Liver (tissue), 3 donors: ENCODE data around the gene ACTN1.

Experiments
- CTCF ChIP-seq: fragments of 150-350 bp; IDR thresholded peaks from 2 replicates; pipeline ENCODE4 v1.5.1; 2017; ENCODE audit warnings: improper control_type of control experiment, low read depth, low read length; ENCODE audit not compliant: missing input control
- FOXA1 ChIP-seq: IDR thresholded peaks from 2 replicates; pipeline ENCODE4 v1.6.1; 2016; ENCODE audit warnings: antibody characterized with exemption
- HNF4A ChIP-seq, 2 donors: conservative IDR thresholded peaks; 2 replicates each; pipeline ENCODE4 v1.6.1; 2016; ENCODE audit warnings: antibody characterized with exemption in 2 of 2, mild to moderate bottlenecking in 2 of 2
- JUND ChIP-seq, 2 donors: IDR thresholded peaks; 2 replicates each; pipeline ENCODE4 v1.6.1; 2016; ENCODE audit warnings: antibody characterized with exemption in 2 of 2
- MAX ChIP-seq: IDR thresholded peaks from 2 replicates; pipeline ENCODE4 v1.6.1; 2016; ENCODE audit warnings: antibody characterized with exemption
- NR2F2 ChIP-seq: IDR thresholded peaks from 2 replicates; pipeline ENCODE4 v1.6.1; 2016; ENCODE audit warnings: antibody characterized with exemption
- RAD21 ChIP-seq, 2 donors: IDR thresholded peaks; 2 replicates each; pipeline ENCODE4 v1.6.1; 2016; ENCODE audit warnings: antibody characterized with exemption in 2 of 2, mild to moderate bottlenecking in 2 of 2
- SP1 ChIP-seq: IDR thresholded peaks from 2 replicates; pipeline ENCODE4 v1.6.1; 2018; ENCODE audit warnings: antibody characterized with exemption, mild to moderate bottlenecking
- TAF1 ChIP-seq: conservative IDR thresholded peaks from 2 replicates; pipeline ENCODE4 v1.6.1; 2016; ENCODE audit warnings: antibody characterized with exemption, mild to moderate bottlenecking
- YY1 ChIP-seq: IDR thresholded peaks from 2 replicates; pipeline ENCODE4 v1.6.1; 2016; ENCODE audit warnings: antibody characterized with exemption, mild to moderate bottlenecking
- TF ChIP-seq, protein P1 (sequence below): IDR thresholded peaks from 2 replicates; pipeline ENCODE4 v1.6.1; 2016; ENCODE audit warnings: antibody characterized with exemption
- TF ChIP-seq, protein P2 (sequence below): IDR thresholded peaks from 2 replicates; pipeline ENCODE4 v1.6.1; 2016; ENCODE audit warnings: antibody characterized with exemption, mild to moderate bottlenecking
- TF ChIP-seq, protein P3 (sequence below): IDR thresholded peaks from 2 replicates; pipeline ENCODE4 v1.6.1; 2016; ENCODE audit warnings: antibody characterized with exemption
- donor health status: healthy.
- donor health status: healthy.

DNA sequence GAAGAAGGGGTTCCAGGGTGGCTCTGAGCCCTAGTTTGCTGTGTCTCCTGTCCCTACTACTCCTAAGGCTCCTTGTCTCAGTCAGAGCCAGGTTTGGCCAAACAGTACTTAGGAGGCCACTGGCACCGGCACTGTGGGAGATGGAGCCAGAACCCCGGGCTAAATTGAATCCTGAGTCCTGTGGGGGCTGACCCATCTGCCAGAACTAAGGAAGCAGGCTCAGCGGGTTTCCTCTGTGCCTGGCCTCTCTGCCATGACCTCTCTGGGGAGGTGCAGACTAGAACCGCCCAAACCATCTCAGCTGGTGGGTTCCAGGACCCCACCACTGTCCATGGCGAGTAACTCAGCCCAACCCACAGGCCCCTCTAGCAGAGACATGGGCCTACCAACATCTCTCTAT, 5.5 kb downstream of the ACTN1 start:
- TF ChIP-seq TAF1 (no peak), CTCF (no peak), JUND (IDR thresholded peaks at IDR 0.05) (no peak), SP1 (no peak), YY1 (no peak), FOXA1 (no peak), MAX (no peak), RAD21 (IDR thresholded peaks at IDR 0.05) (no peak), HNF4A (conservative IDR thresholded peaks at IDR 0.05) (no peak), NR2F2 (no peak)
- TF ChIP-seq, protein P1, sequence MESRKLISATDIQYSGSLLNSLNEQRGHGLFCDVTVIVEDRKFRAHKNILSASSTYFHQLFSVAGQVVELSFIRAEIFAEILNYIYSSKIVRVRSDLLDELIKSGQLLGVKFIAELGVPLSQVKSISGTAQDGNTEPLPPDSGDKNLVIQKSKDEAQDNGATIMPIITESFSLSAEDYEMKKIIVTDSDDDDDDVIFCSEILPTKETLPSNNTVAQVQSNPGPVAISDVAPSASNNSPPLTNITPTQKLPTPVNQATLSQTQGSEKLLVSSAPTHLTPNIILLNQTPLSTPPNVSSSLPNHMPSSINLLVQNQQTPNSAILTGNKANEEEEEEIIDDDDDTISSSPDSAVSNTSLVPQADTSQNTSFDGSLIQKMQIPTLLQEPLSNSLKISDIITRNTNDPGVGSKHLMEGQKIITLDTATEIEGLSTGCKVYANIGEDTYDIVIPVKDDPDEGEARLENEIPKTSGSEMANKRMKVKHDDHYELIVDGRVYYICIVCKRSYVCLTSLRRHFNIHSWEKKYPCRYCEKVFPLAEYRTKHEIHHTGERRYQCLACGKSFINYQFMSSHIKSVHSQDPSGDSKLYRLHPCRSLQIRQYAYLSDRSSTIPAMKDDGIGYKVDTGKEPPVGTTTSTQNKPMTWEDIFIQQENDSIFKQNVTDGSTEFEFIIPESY = no peak
- TF ChIP-seq, protein P2, sequence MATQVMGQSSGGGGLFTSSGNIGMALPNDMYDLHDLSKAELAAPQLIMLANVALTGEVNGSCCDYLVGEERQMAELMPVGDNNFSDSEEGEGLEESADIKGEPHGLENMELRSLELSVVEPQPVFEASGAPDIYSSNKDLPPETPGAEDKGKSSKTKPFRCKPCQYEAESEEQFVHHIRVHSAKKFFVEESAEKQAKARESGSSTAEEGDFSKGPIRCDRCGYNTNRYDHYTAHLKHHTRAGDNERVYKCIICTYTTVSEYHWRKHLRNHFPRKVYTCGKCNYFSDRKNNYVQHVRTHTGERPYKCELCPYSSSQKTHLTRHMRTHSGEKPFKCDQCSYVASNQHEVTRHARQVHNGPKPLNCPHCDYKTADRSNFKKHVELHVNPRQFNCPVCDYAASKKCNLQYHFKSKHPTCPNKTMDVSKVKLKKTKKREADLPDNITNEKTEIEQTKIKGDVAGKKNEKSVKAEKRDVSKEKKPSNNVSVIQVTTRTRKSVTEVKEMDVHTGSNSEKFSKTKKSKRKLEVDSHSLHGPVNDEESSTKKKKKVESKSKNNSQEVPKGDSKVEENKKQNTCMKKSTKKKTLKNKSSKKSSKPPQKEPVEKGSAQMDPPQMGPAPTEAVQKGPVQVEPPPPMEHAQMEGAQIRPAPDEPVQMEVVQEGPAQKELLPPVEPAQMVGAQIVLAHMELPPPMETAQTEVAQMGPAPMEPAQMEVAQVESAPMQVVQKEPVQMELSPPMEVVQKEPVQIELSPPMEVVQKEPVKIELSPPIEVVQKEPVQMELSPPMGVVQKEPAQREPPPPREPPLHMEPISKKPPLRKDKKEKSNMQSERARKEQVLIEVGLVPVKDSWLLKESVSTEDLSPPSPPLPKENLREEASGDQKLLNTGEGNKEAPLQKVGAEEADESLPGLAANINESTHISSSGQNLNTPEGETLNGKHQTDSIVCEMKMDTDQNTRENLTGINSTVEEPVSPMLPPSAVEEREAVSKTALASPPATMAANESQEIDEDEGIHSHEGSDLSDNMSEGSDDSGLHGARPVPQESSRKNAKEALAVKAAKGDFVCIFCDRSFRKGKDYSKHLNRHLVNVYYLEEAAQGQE = no peak
- TF ChIP-seq, protein P3, sequence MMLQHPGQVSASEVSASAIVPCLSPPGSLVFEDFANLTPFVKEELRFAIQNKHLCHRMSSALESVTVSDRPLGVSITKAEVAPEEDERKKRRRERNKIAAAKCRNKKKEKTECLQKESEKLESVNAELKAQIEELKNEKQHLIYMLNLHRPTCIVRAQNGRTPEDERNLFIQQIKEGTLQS = no peak
